Fibroblast of gingiva (primary cell): Measurements from ENCODE around the gene KLF17.

Experiments
- DNase-seq: peaks from one replicate; pipeline ENCODE4 v3.0.0-alpha.2; 2011; ENCODE audit warnings: low read depth

The KLF17 gene

GRCh38 chr1:44154049-44154448 is 35.4 kb downstream of the KLF17 start:
- DNase-seq: no peak

GRCh38 chr1:44157903-44158302 is 39.3 kb downstream of the KLF17 start:
- no peak for DNase-seq

GRCh38 chr1:44158871-44159270 is 40.2 kb downstream of the KLF17 start:
- DNase-seq: no peak

GRCh38 chr1:44161546-44161945 is 42.9 kb downstream of the KLF17 start:
- DNase-seq: no peak

GRCh38 chr1:44168520-44169098 is 50.0 kb downstream of the KLF17 start:
- DNase-seq: no peak

- peak; percentile 31 for DNase-seq
These were observed 51.7 kb downstream of the KLF17 start for GRCh38 chr1:44170281-44170823.

- DNase-seq: no peak
These were observed 56.0 kb downstream of the KLF17 start for GRCh38 chr1:44174630-44175029.
